HepG2 (cell line): Measurements from ENCODE around the gene NLGN2. TPM values are rescaled to one million over a fixed set of nuclear protein-coding genes. Genes with fewer than 3 reads are reported as not detected.
A peak's percentile ranks its signal among the peaks of the same experiment; 100 is the strongest.

Source experiments
- ARNTL ChIP-seq: sonication (generic); formaldehyde crosslinking; IDR thresholded peaks from 2 replicates; pipeline ENCODE4 v1.4.0; 2020; ENCODE audit warnings: mild to moderate bottlenecking, missing genetic modification reagents
- CHCHD3 ChIP-seq: sonication (generic); formaldehyde crosslinking; IDR thresholded peaks from 2 replicates; pipeline ENCODE4 v1.8.0; 2022; ENCODE audit warnings: mild to moderate bottlenecking, missing genetic modification reagents, moderate library complexity
- DDIT3 ChIP-seq: sonication (generic); formaldehyde crosslinking; IDR thresholded peaks from 2 replicates; pipeline ENCODE4 v1.4.0; 2020; ENCODE audit warnings: mild to moderate bottlenecking, missing genetic modification reagents
- ELF1 ChIP-seq: sonication (generic); formaldehyde crosslinking; IDR thresholded peaks from 2 replicates; pipeline ENCODE4 v1.4.0; 2020; ENCODE audit warnings: missing genetic modification reagents
- EZH2 ChIP-seq: conservative IDR thresholded peaks from 2 replicates; pipeline ENCODE4 v1.6.1; 2012; ENCODE audit warnings: mild to moderate bottlenecking, low read depth, low read length, moderate library complexity
- GPBP1L1 ChIP-seq: sonication (generic); formaldehyde crosslinking; IDR thresholded peaks from 2 replicates; pipeline ENCODE4 v1.5.0; 2020; ENCODE audit warnings: mild to moderate bottlenecking, missing genetic modification reagents
- KAT7 ChIP-seq: IDR thresholded peaks from 2 replicates; pipeline ENCODE4 v1.6.1; 2018; ENCODE audit warnings: borderline replicate concordance, missing compliant biosample characterization
- MTERF4 ChIP-seq: sonication (generic); formaldehyde crosslinking; IDR thresholded peaks from 2 replicates; pipeline ENCODE4 v1.8.0; 2023; ENCODE audit warnings: mild to moderate bottlenecking, missing genetic modification reagents
- MXI1 ChIP-seq: IDR thresholded peaks from 3 replicates; pipeline ENCODE4 v1.6.1; 2012; ENCODE audit warnings: low read depth, low read length, inconsistent platforms, borderline replicate concordance
- NPAS2 ChIP-seq: sonication (generic); formaldehyde crosslinking; IDR thresholded peaks from 2 replicates; pipeline ENCODE4 v1.8.0; 2022; ENCODE audit warnings: mild to moderate bottlenecking, missing genetic modification reagents, borderline replicate concordance
- PHB2 ChIP-seq: fragments of 450-650 bp; IDR thresholded peaks from 2 replicates; pipeline ENCODE4 v1.6.1; 2018; ENCODE audit not compliant: partially characterized antibody
- PRMT3 ChIP-seq: sonication (generic); formaldehyde crosslinking; IDR thresholded peaks from 2 replicates; pipeline ENCODE4 v1.8.1; 2022; ENCODE audit warnings: low read depth, mild to moderate bottlenecking, moderate library complexity, missing genetic modification reagents, borderline replicate concordance
- SMYD3 ChIP-seq: sonication (generic); formaldehyde crosslinking; IDR thresholded peaks from 2 replicates; pipeline ENCODE4 v1.8.1; 2023; ENCODE audit warnings: mild to moderate bottlenecking, missing genetic modification reagents
- STAG1 ChIP-seq: sonication (generic); formaldehyde crosslinking; IDR thresholded peaks from 2 replicates; pipeline ENCODE4 v1.4.0; 2020; ENCODE audit warnings: missing genetic modification reagents
- ZBTB37 ChIP-seq: sonication (generic); formaldehyde crosslinking; IDR thresholded peaks from 2 replicates; pipeline ENCODE4 v1.4.0; 2020; ENCODE audit warnings: mild to moderate bottlenecking, missing genetic modification reagents
- ZBTB4 ChIP-seq: sonication (generic); formaldehyde crosslinking; IDR thresholded peaks from 2 replicates; pipeline ENCODE4 v1.4.0; 2020; ENCODE audit warnings: missing genetic modification reagents, mild to moderate bottlenecking, borderline replicate concordance
- ZMAT5 ChIP-seq: sonication (generic); formaldehyde crosslinking; IDR thresholded peaks from 2 replicates; pipeline ENCODE4 v1.5.0; 2020; ENCODE audit warnings: mild to moderate bottlenecking, low read depth, missing genetic modification reagents, borderline replicate concordance
- ZNF468 ChIP-seq: sonication (generic); formaldehyde crosslinking; IDR thresholded peaks from 2 replicates; pipeline ENCODE4 v1.8.0; 2022; ENCODE audit warnings: mild to moderate bottlenecking, moderate library complexity, missing genetic modification reagents
- ZNF577 ChIP-seq: sonication (generic); formaldehyde crosslinking; IDR thresholded peaks from 2 replicates; pipeline ENCODE4 v1.4.0; 2020; ENCODE audit warnings: mild to moderate bottlenecking, low read depth, missing genetic modification reagents, borderline replicate concordance
- polyA plus RNA-seq, 8 experiments: library from polyadenylated mRNA; depleted of rRNA in 3 of 8; stranded (reverse) in 7 of 8; unstranded in 1 of 8; fragments of >200 nt; fragmentation: Illumina TruSeq in 4 of 8; extraction: Trizol in 4 of 8; gene quantifications; 2 replicates each; pipeline versions ENCODE4 v1.2.1 to v1.2.3, GENCODE V29; 2011 to 2016; ENCODE audit warnings: low read depth in 4 of 8, missing spikeins in 1 of 8, mixed read lengths in 1 of 8; ENCODE audit not compliant: insufficient read depth in 1 of 8
- total RNA-seq, 5 experiments: library from RNA; depleted of rRNA; stranded (reverse); fragments of >200 nt; fragmentation: Illumina TruSeq; extraction: Trizol; gene quantifications; 2 replicates each; pipeline ENCODE4 v1.2.3, GENCODE V29; 2016; ENCODE audit warnings: low read depth in 1 of 5

NLGN2 gene
- total and polyA plus RNA-seq, 2 of the 13 experiments (the other 11 are each of a cell fraction or from before 2014, with no cell fraction given), result 1.9 to 11.0 TPM

GRCh38 chr17:7444682-7445618 lies 37.3 kb downstream of the NLGN2 start, which contains the start of gene CHRNB1 (continued):
- TF ChIP-seq PRMT3 (CRISPR knock-in tag) (no peak), MTERF4 (0 out of 2 replicates have a peak, but pooled peaks have one; percentile 5), MXI1 (0 out of 3 replicates have a peak, but pooled peaks have one; percentile 26), ZBTB4 (CRISPR knock-in tag) (peak; percentile 39; the same call in 1 of the 2 replicates), STAG1 (CRISPR knock-in tag) (peak; percentile 3; the same call in 1 of the 2 replicates), EZH2 (no peak), DDIT3 (CRISPR knock-in tag) (no peak), GPBP1L1 (CRISPR knock-in tag) (no peak), ELF1 (CRISPR knock-in tag) (peak; percentile 33; the same call in 1 of the 2 replicates), ZNF468 (no peak), NPAS2 (CRISPR knock-in tag) (no peak), ZBTB37 (CRISPR knock-in tag) (no peak), ARNTL (CRISPR knock-in tag) (peak; percentile 64; the same call in 1 of the 2 replicates), CHCHD3 (no peak), PHB2 (no peak), KAT7 (CRISPR knock-in tag) (peak; percentile 86; the same call in 1 of the 2 replicates), ZMAT5 (CRISPR knock-in tag) (no peak), ZNF577 (CRISPR knock-in tag) (no peak), SMYD3 (CRISPR knock-in tag) (no peak)
